Endothelial cell of umbilical vein (primary cell): ENCODE measurements around the gene ARF5. TPM values are rescaled to one million over a fixed set of nuclear protein-coding genes. Genes with fewer than 3 reads are reported as not detected.

Experiments
- BruUV-seq: library from RNA; stranded (reverse); fragments of 400-500 nt; replicated peaks from 2 replicates; lab custom pipeline; 2021; lab: Mats Ljungman, UMichigan
- CTCF ChIA-PET: fragments of 300-600, 350-600 bp; sonication (Branson Sonifier 250); formaldehyde crosslinking; loops from one replicate; lab custom pipeline; 2021; ENCODE audit warnings: antibody characterized with exemption, inconsistent platforms; lab: Charles Lee
- POLR2A ChIA-PET: fragments of 300-600, 350-600 bp; sonication (Branson Sonifier 250); formaldehyde crosslinking; loops from one replicate; lab custom pipeline; 2021; ENCODE audit warnings: antibody characterized with exemption, inconsistent platforms; lab: Charles Lee
- DNase-seq: peaks from one replicate; pipeline ENCODE4 v3.0.0-alpha.2; 2011; ENCODE audit warnings: low read depth, low spot score
- FAIRE-seq: peaks from 2 replicates; lab custom pipeline; 2011; peaks lifted over from hg19 to GRCh38; lab: Jason Lieb, UNC
- H2AFZ ChIP-seq: 2 replicates; pipeline ENCODE4 v1.6.0; 2012; ENCODE audit warnings: low read depth, low read length, control low read depth, inconsistent platforms
- H3K27ac ChIP-seq: 2 replicates; pipeline ENCODE4 v1.5.1; 2011; ENCODE audit warnings: low read depth, mild to moderate bottlenecking, control low read depth, low read length, moderate library complexity; ENCODE audit not compliant: insufficient read depth
- H3K27me3 ChIP-seq, 2 experiments: 2 replicates each; pipeline versions ENCODE4 v1.6.0 to v1.6.1; 2011; ENCODE audit warnings: low read length in 2 of 2, mixed read lengths in 1 of 2; ENCODE audit not compliant: control insufficient read depth in 2 of 2, insufficient read depth in 2 of 2
- H3K36me3 ChIP-seq, 2 experiments: 2 replicates in 1 of 2; 3 replicates in 1 of 2; pipeline ENCODE4 v1.5.1; 2011; ENCODE audit warnings: low read length in 2 of 2, mild to moderate bottlenecking in 1 of 2, moderate library complexity in 1 of 2; ENCODE audit not compliant: control insufficient read depth in 2 of 2, insufficient read depth in 2 of 2; ENCODE audit errors: extremely low read depth in 1 of 2
- H3K4me1 ChIP-seq: 3 replicates; pipeline ENCODE4 v1.5.1; 2011; ENCODE audit warnings: mild to moderate bottlenecking, low read length; ENCODE audit not compliant: control insufficient read depth, insufficient read depth; ENCODE audit errors: extremely low read depth
- H3K4me2 ChIP-seq: 2 replicates; pipeline ENCODE4 v1.6.1; 2011; ENCODE audit warnings: low read length, control low read depth, mixed read lengths; ENCODE audit not compliant: insufficient read depth
- H3K4me3 ChIP-seq, 3 experiments: fragments of 200-600 bp in 1 of 3; sonication (generic), shearing (Covaris generic) in 1 of 3; replicated peaks in 1 of 3; 2 replicates each; pipeline ENCODE4 v1.5.1; 2011 to 2016; ENCODE audit warnings: control low read depth in 3 of 3, low read length in 3 of 3, mild to moderate bottlenecking in 2 of 3, inconsistent platforms in 1 of 3, low read depth in 1 of 3, moderate library complexity in 1 of 3; ENCODE audit not compliant: insufficient read depth in 1 of 3
- H3K79me2 ChIP-seq: 2 replicates; pipeline ENCODE4 v1.6.0; 2012; ENCODE audit warnings: low read length, inconsistent platforms; ENCODE audit not compliant: control insufficient read depth, insufficient read depth
- H3K9ac ChIP-seq: replicated peaks from 2 replicates; pipeline ENCODE3; 2011; ENCODE audit warnings: low read length, control low read depth; ENCODE audit not compliant: insufficient read depth; ENCODE audit errors: extremely low read depth
- H3K9me1 ChIP-seq: replicated peaks from 3 replicates; pipeline ENCODE4 v1.6.0; 2011; ENCODE audit warnings: mild to moderate bottlenecking, low read length; ENCODE audit not compliant: control insufficient read depth, insufficient read depth; ENCODE audit errors: extremely low read depth
- H3K9me3 ChIP-seq: replicated peaks from 2 replicates; pipeline ENCODE4 v1.5.1; 2012; ENCODE audit warnings: low read length, inconsistent platforms; ENCODE audit not compliant: control insufficient read depth, insufficient read depth
- H4K20me1 ChIP-seq: replicated peaks from 2 replicates; pipeline ENCODE3; 2011; ENCODE audit warnings: mild to moderate bottlenecking, low read length; ENCODE audit not compliant: control insufficient read depth, insufficient read depth; ENCODE audit errors: extremely low read depth
- CTCF ChIP-seq, 2 donors: IDR thresholded peaks; 1 replicate in 1 of 2; 2 replicates in 1 of 2; pipeline ENCODE4 v1.5.1; 2011; ENCODE audit warnings: low read length in 2 of 2, mild to moderate bottlenecking in 2 of 2, moderate library complexity in 2 of 2, control low read depth in 1 of 2, inconsistent platforms in 1 of 2, low read depth in 1 of 2; ENCODE audit not compliant: insufficient read depth in 1 of 2; ENCODE audit errors: extremely low read depth in 1 of 2
- EZH2 ChIP-seq: IDR thresholded peaks from 2 replicates; pipeline ENCODE4 v1.6.1; 2012; ENCODE audit warnings: borderline replicate concordance, low read depth, mild to moderate bottlenecking, moderate library complexity, low read length, inconsistent platforms; ENCODE audit not compliant: severe bottlenecking
- FOS ChIP-seq: IDR thresholded peaks from 2 replicates; pipeline ENCODE4 v1.6.1; 2011; ENCODE audit warnings: mild to moderate bottlenecking, low read length, moderate library complexity, borderline replicate concordance; ENCODE audit not compliant: insufficient read depth
- GATA2 ChIP-seq: IDR thresholded peaks from 2 replicates; pipeline ENCODE4 v1.7.0; 2011; ENCODE audit warnings: low read depth, mild to moderate bottlenecking, moderate library complexity, mixed read lengths, low read length; ENCODE audit not compliant: insufficient read length, insufficient read depth
- JUN ChIP-seq: IDR thresholded peaks from 2 replicates; pipeline ENCODE4 v1.6.1; 2011; ENCODE audit warnings: borderline replicate concordance, low read depth; ENCODE audit not compliant: insufficient read length, insufficient read depth
- MYC ChIP-seq: IDR thresholded peaks from one replicate; pipeline ENCODE4 v1.6.1; 2011; ENCODE audit warnings: mild to moderate bottlenecking, low read depth, low read length
- POLR2A ChIP-seq: IDR thresholded peaks from 2 replicates; pipeline ENCODE4 v1.6.1; 2012; ENCODE audit warnings: low read depth, mild to moderate bottlenecking, control low read depth, low read length
- POLR2AphosphoS5 ChIP-seq: IDR thresholded peaks from 2 replicates; pipeline ENCODE4 v1.6.1; 2012; ENCODE audit warnings: low read depth, mild to moderate bottlenecking, control low read depth, low read length, moderate library complexity; ENCODE audit not compliant: insufficient read depth
- dilution Hi-C: fragments of 300-500 bp; cut with MboI; formaldehyde crosslinking; loops from one replicate; pipeline ENCODE4 v1.15.0; 2019; ENCODE audit warnings: low sequenced_read_pairs; ENCODE audit not compliant: extremely low pct_ligation_motif_present
- intact Hi-C: fragments of 100-400 bp; cut with micrococcal nuclease; formaldehyde crosslinking; loops from one replicate; pipeline ENCODE4 v1.10.0; 2022
- polyA plus RNA-seq, 4 experiments: library from polyadenylated mRNA; depleted of rRNA in 3 of 4; stranded (reverse) in 3 of 4; unstranded in 1 of 4; fragments of >200 nt; gene quantifications; 2 replicates each; pipeline versions ENCODE4 v1.2.1 to v1.2.3, GENCODE V29; 2011 to 2012; ENCODE audit warnings: missing spikeins in 1 of 4
- total RNA-seq: library from RNA; stranded (reverse); gene quantifications from 2 replicates; pipeline ENCODE4 v1.2.3, GENCODE V29; 2021
- TF ChIP-seq, protein P1 (sequence below): IDR thresholded peaks from 2 replicates; pipeline ENCODE4 v1.6.1; 2011; ENCODE audit not compliant: insufficient read depth, insufficient read length

The ARF5 gene
- total and polyA plus RNA-seq, 2 donors (not counting 3 experiments of a cell fraction or from before 2014, with no cell fraction given), result 122 to 428 TPM

- Histone ChIP-seq H3K36me3 (no peaks in the 10 kb centered on the region), H3K9ac (no peak overlapping the region), H3K27me3 (peaks cover 26 to 47% of the 10 kb centered on the region in 2 experiments), H3K79me2 (no peaks in the 10 kb centered on the region), H3K4me2 (no peak overlapping the region), H3K4me1 (no peaks in the 10 kb centered on the region), H3K4me3 (no peak overlapping the region), H3K9me1 (no peaks in the 10 kb centered on the region), H2AFZ (no peak overlapping the region), H3K9me3 (no peaks in the 10 kb centered on the region), H3K27ac (no peak overlapping the region), H4K20me1 (no peaks in the 10 kb centered on the region)
- dilution Hi-C loops, result no loop called here
- BruUV-seq, result no TSS peak
- POLR2A ChIA-PET, result no interaction called here
- intact Hi-C loops, result loop anchor here (10.0 kb wide), 1 partner anchor 116 kb away; no protein-coding TSS in a partner anchor
- no peak for TF ChIP-seq MYC
- TF ChIP-seq CTCF (IDR thresholded peaks at IDR 0.05; ENCODE audit: extremely low read depth in 1 of 2, insufficient read depth in 1 of 2, low read depth in 1 of 2, low read length in 2 of 2), result no peak
- TF ChIP-seq POLR2A, result no peak
- TF ChIP-seq GATA2, result no peak
- TF ChIP-seq JUN, result no peak
- TF ChIP-seq EZH2, result no peak
- no peak for TF ChIP-seq POLR2AphosphoS5
- TF ChIP-seq, protein P1, sequence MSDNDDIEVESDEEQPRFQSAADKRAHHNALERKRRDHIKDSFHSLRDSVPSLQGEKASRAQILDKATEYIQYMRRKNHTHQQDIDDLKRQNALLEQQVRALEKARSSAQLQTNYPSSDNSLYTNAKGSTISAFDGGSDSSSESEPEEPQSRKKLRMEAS, result no peak
- no peak for TF ChIP-seq FOS
- CTCF ChIA-PET, result interaction anchor here (0.9 to 1.6 kb wide), 2 partner anchors 586 to 589 kb away, joined by 3 to 4 read pairs; no protein-coding TSS in a partner anchor
- DNase-seq, result no peak
- no peak for FAIRE-seq
Measured at GRCh38 chr7:127620406-127621233, 32.4 kb downstream of the ARF5 start.
